ENCODE measurements around the gene GGTLC1. TPM values are rescaled to one million over a fixed set of nuclear protein-coding genes. Genes with fewer than 3 reads are reported as not detected.
A peak's percentile ranks its signal among the peaks of the same experiment; 100 is the strongest.
"Not testable (repeated sequence)": the region's sequence is repeated elsewhere in the genome, so short reads cannot be mapped to it uniquely, and the experiment has no call there.

GGTLC1 gene
- total RNA-seq, 8 experiments from 2014 or later, result not detected

- WGBS, 10 experiments, result 19 to 100% (median 88%) methylated on average over 1 to 8 of the region's 8 CpGs; no CpG with 5 or more reads in 2 of the 10 experiments
- Histone ChIP-seq H3K4me3 (no peak overlapping the region), H3K4me1 (replicated peaks in 1 of 2) (peaks cover 0 to 9% of the 10 kb centered on the region in 2 donors), H3K27ac (no peak overlapping the region)
- in situ Hi-C loops (cut with MboI; ENCODE audit: low pct_unique_long_range_greater_than_20kb in 2 of 9, low sequenced_read_pairs in 9 of 9, unreplicated experiment in 9 of 9), result no loop called here
- peak in 1 of 8 experiments; percentile 25 for ATAC-seq (replicated peaks in 6 of 8)
Observed at GRCh38 chr20:24007073-24007595, 18.6 kb upstream of the GGTLC1 start.

GRCh38 chr20:24006626-24007025 lies 18.0 kb upstream of the GGTLC1 start:
- 48 to 90% (median 73%) methylated on average over 2 to 7 of the region's 7 CpGs for WGBS, 10 experiments
- ATAC-seq (replicated peaks in 6 of 8), result peak in 2 of 8 experiments; percentile 40 to 42

GRCh38 chr20:24004471-24004870 lies 15.9 kb upstream of the GGTLC1 start:
- in situ Hi-C loops (cut with MboI; ENCODE audit: low pct_unique_long_range_greater_than_20kb in 2 of 9, low sequenced_read_pairs in 9 of 9, unreplicated experiment in 9 of 9), result no loop called here
- 35 to 60% (median 46%) methylated on average over 1 to 9 of the region's 9 CpGs; no CpG with 5 or more reads in 1 of the 10 experiments for whole genome bisulfite sequencing, 10 experiments
- Histone ChIP-seq H3K4me3 (no peak overlapping the region), H3K4me1 (replicated peaks in 1 of 2) (peaks cover 0 to 9% of the 10 kb centered on the region in 2 donors), H3K27ac (no peak overlapping the region)
- no peak for ATAC-seq (replicated peaks in 6 of 8)

More at GRCh38 chr20:24006626-24007025, 18.0 kb upstream of the GGTLC1 start:
- in situ Hi-C loops (cut with MboI; ENCODE audit: low pct_unique_long_range_greater_than_20kb in 2 of 9, low sequenced_read_pairs in 9 of 9, unreplicated experiment in 9 of 9), result no loop called here
- no peak overlapping the region for H3K27ac ChIP-seq
- H3K4me1 ChIP-seq (replicated peaks in 1 of 2), result peaks cover 0 to 9% of the 10 kb centered on the region in 2 donors
- H3K4me3 ChIP-seq, result no peak overlapping the region

- Histone ChIP-seq H3K4me1 (replicated peaks in 1 of 2) (peaks cover 0 to 9% of the 10 kb centered on the region in 2 donors), H3K27ac (no peak overlapping the region), H3K4me3 (no peak overlapping the region)
- WGBS, 10 experiments, result 16 to 84% (median 75%) methylated on average over 2 to 7 of the region's 13 CpGs; no CpG with 5 or more reads in 4 of the 10 experiments
- in situ Hi-C loops (cut with MboI; ENCODE audit: low pct_unique_long_range_greater_than_20kb in 2 of 9, low sequenced_read_pairs in 9 of 9, unreplicated experiment in 9 of 9), result no loop called here
- ATAC-seq (replicated peaks in 6 of 8), result no peak
Observed at GRCh38 chr20:24002896-24003295, 14.3 kb upstream of the GGTLC1 start.

GRCh38 chr20:24001712-24002405 lies 13.3 kb upstream of the GGTLC1 start:
- WGBS, 10 experiments, result 0 to 94% (median 80%) methylated on average over 2 to 6 of the region's 7 CpGs; no CpG with 5 or more reads in 2 of the 10 experiments
- H3K27ac ChIP-seq, result no peak overlapping the region
- peak in 4 of 8 experiments; percentile 22 to 80 (median 53) for ATAC-seq (replicated peaks in 6 of 8)
- H3K4me3 ChIP-seq, result no peak overlapping the region
- peaks cover 0 to 9% of the 10 kb centered on the region in 2 donors for H3K4me1 ChIP-seq (replicated peaks in 1 of 2)
- in situ Hi-C loops (cut with MboI; ENCODE audit: low pct_unique_long_range_greater_than_20kb in 2 of 9, low sequenced_read_pairs in 9 of 9, unreplicated experiment in 9 of 9), result no loop called here

- ATAC-seq (replicated peaks in 6 of 8), result peak in 3 of 8 experiments; percentile 62 to 79 (median 77)
Observed at GRCh38 chr20:23998844-23999243, 10.3 kb upstream of the GGTLC1 start.

GRCh38 chr20:23998392-23998791 lies 9.8 kb upstream of the GGTLC1 start:
- no peak overlapping the region for H3K4me3 ChIP-seq
- in situ Hi-C loops (cut with MboI; ENCODE audit: low pct_unique_long_range_greater_than_20kb in 2 of 9, low sequenced_read_pairs in 9 of 9, unreplicated experiment in 9 of 9), result no loop called here
- 34 to 93% (median 86%) methylated on average over 2 to 7 of the region's 8 CpGs; no CpG with 5 or more reads in 1 of the 10 experiments for WGBS, 10 experiments
- no peak overlapping the region for H3K27ac ChIP-seq
- H3K4me1 ChIP-seq (replicated peaks in 1 of 2), result peaks cover 0 to 3% of the 10 kb centered on the region in 2 donors
- peak in 2 of 8 experiments; percentile 27 to 35 for ATAC-seq (replicated peaks in 6 of 8)

More at GRCh38 chr20:23998844-23999243, 10.3 kb upstream of the GGTLC1 start:
- in situ Hi-C loops (cut with MboI; ENCODE audit: low pct_unique_long_range_greater_than_20kb in 2 of 9, low sequenced_read_pairs in 9 of 9, unreplicated experiment in 9 of 9), result no loop called here
- H3K4me3 ChIP-seq, result no peak overlapping the region
- 0 to 72% (median 36%) methylated on average over 1 to 4 of the region's 4 CpGs for WGBS, 10 experiments
- H3K4me1 ChIP-seq (replicated peaks in 1 of 2), result peaks cover 0 to 3% of the 10 kb centered on the region in 2 donors
- H3K27ac ChIP-seq, result no peak overlapping the region

GRCh38 chr20:23995905-23996666 lies 7.5 kb upstream of the GGTLC1 start:
- in situ Hi-C loops (cut with MboI; ENCODE audit: low pct_unique_long_range_greater_than_20kb in 2 of 9, low sequenced_read_pairs in 9 of 9, unreplicated experiment in 9 of 9), result no loop called here
- 0 to 86% (median 41%) methylated on average over 4 to 10 of the region's 11 CpGs for WGBS, 10 experiments
- Histone ChIP-seq H3K4me1 (replicated peaks in 1 of 2) (peaks cover 0 to 3% of the 10 kb centered on the region in 2 donors), H3K27ac (no peak overlapping the region), H3K4me3 (no peak overlapping the region)
- ATAC-seq (replicated peaks in 6 of 8), result peak in 2 of 8 experiments; percentile 25 to 34

GRCh38 chr20:23995291-23995690 lies 6.7 kb upstream of the GGTLC1 start:
- WGBS, 10 experiments, result 40 to 100% (median 80%) methylated on average over 1 to 3 of the region's 6 CpGs; no CpG with 5 or more reads in 6 of the 10 experiments
- ATAC-seq (replicated peaks in 6 of 8); H3K4me3 ChIP-seq; H3K27ac ChIP-seq; in situ Hi-C loops (cut with MboI; ENCODE audit: low pct_unique_long_range_greater_than_20kb in 2 of 9, low sequenced_read_pairs in 9 of 9, unreplicated experiment in 9 of 9); H3K4me1 ChIP-seq (replicated peaks in 1 of 2): not testable (repeated sequence)

- in situ Hi-C loops (cut with MboI; ENCODE audit: low pct_unique_long_range_greater_than_20kb in 2 of 9, low sequenced_read_pairs in 9 of 9, unreplicated experiment in 9 of 9); ATAC-seq (replicated peaks in 6 of 8); H3K4me3 ChIP-seq; H3K4me1 ChIP-seq (replicated peaks in 1 of 2); H3K27ac ChIP-seq: not testable (repeated sequence)
- no CpG with 5 or more reads among the region's 14 CpGs for WGBS, 10 experiments
Observed at GRCh38 chr20:23994001-23994633, 5.5 kb upstream of the GGTLC1 start.

GRCh38 chr20:23993440-23993839 lies 4.9 kb upstream of the GGTLC1 start:
- ATAC-seq (replicated peaks in 6 of 8); in situ Hi-C loops (cut with MboI; ENCODE audit: low pct_unique_long_range_greater_than_20kb in 2 of 9, low sequenced_read_pairs in 9 of 9, unreplicated experiment in 9 of 9); H3K4me1 ChIP-seq (replicated peaks in 1 of 2); H3K27ac ChIP-seq; H3K4me3 ChIP-seq: not testable (repeated sequence)
- WGBS, 10 experiments, result 50 to 80% methylated on average over 2 of the region's 12 CpGs; no CpG with 5 or more reads in 8 of the 10 experiments

GRCh38 chr20:23990296-23990695 lies 1.7 kb upstream of the GGTLC1 start:
- H3K27ac ChIP-seq; H3K4me3 ChIP-seq; in situ Hi-C loops (cut with MboI; ENCODE audit: low pct_unique_long_range_greater_than_20kb in 2 of 9, low sequenced_read_pairs in 9 of 9, unreplicated experiment in 9 of 9); ATAC-seq (replicated peaks in 6 of 8); H3K4me1 ChIP-seq (replicated peaks in 1 of 2): not testable (repeated sequence)
- 75 to 80% methylated on average over 2 to 4 of the region's 12 CpGs; no CpG with 5 or more reads in 8 of the 10 experiments for WGBS, 10 experiments

All from motor neuron (in vitro differentiated cells).